ENCODE results near the gene NT5DC2. TPM values are rescaled to one million over a fixed set of nuclear protein-coding genes. Genes with fewer than 3 reads are reported as not detected.

Gene NT5DC2
- total and polyA plus RNA-seq, 10 of the 15 experiments (the other 5 are each of a cell fraction or from before 2014, with no cell fraction given): 21.6 to 135 (median 66.8) TPM

DNA sequence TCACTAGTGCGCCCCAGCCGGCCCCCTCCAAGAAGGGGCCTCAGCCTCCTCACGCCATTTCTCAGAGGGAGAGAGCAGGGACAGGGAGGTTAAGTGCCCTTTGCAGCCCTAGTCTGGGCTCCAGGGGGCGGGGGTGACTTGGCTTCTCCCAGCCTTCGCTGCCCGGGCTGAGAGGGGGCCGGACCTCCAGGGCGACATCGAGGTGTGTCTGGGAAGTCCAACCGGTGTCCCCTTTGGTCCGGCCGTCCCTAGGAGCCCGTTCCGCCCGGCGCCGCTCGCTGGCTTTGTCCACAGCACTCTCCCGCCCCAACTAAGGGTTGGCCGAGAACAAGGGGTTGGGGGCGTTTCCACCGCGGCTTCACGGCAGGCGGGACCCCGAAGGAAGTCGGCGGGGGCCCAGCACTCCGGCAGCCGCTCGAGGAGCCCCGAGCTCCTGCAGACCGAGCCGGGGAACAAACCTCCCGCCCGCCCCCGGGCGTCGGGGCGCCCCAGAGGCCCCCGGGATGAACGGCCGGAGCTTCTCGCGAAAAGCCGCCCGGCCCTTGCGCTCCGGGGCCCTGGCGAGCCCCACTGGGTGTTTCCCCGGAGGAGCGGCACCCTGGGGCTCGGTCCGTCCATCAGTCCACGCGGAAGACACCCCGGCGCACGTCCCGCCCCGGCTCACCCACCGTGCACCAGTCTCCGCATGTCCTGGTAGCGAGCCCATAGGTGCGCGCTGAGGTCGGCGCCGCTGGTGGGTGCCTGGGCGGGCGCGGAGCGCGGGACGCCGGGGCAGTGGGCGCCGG is 627 bp downstream of the NT5DC2 start:
- POLR2A ChIA-PET: interaction anchor here (1.0 kb wide), 2 partner anchors 10 to 26 kb away, joined by 3 read pairs; no protein-coding TSS in a partner anchor
- FAIRE-seq: no peak
- WGBS (ENCODE audit: insufficient coverage, insufficient replicate concordance, low lambda C conversion rate, missing lambda C conversion rate): 0% methylated on average over 62 of the region's 78 CpGs
- in situ Hi-C loops (cut with MboI) (no loop called here), intact Hi-C loops (cut with micrococcal nuclease; ENCODE audit: unreplicated experiment) (no loop called here)
- Histone ChIP-seq H3K27ac (ENCODE audit: control insufficient read depth, insufficient read depth) (peak overlapping the region; percentile 36), H3K4me3 (peak overlapping the region; percentile 81), H3K4me1 (ENCODE audit: control insufficient read depth, insufficient read depth, low read length) (peaks cover 13% of the 10 kb centered on the region), H2AFZ (ENCODE audit: control insufficient read depth, low read depth, low read length) (peak overlapping the region; percentile 67), H3K79me2 (ENCODE audit: control insufficient read depth, insufficient read depth, low read length) (peaks cover 44% of the 10 kb centered on the region), H4K20me1 (ENCODE audit: control insufficient read depth, insufficient read depth) (no peaks in the 10 kb centered on the region), H3K9me3 (replicated peaks; ENCODE audit: control insufficient read depth, insufficient read depth, low read length) (no peaks in the 10 kb centered on the region), H3K27me3 (replicated peaks in 1 of 2; ENCODE audit: control insufficient read depth in 2 of 2, insufficient read depth in 2 of 2, low read length in 1 of 2) (no peaks in the 10 kb centered on the region), H3K9ac (ENCODE audit: control insufficient read depth, insufficient read depth, low read length) (peak overlapping the region; percentile 74), H3K36me3 (ENCODE audit: control insufficient read depth in 2 of 2, insufficient read depth in 2 of 2, low read length in 1 of 2) (peaks cover 0 to 4% of the 10 kb centered on the region in 2 experiments; a peak in 2 of 4 replicates), H3K4me2 (ENCODE audit: control insufficient read depth, insufficient read depth) (peak overlapping the region; percentile 92)
- peak; percentile 3 for ATAC-seq
- RAD21 ChIA-PET (ENCODE audit: unreplicated experiment): no interaction called here
- no TSS peak for BruUV-seq (replicated peaks)
- CTCF ChIA-PET: no interaction called here
- SMC1A ChIA-PET (ENCODE audit: uncharacterized antibody, unreplicated experiment): no interaction called here
- no peak for DNase-seq (ENCODE audit: low read depth, low spot score)
- TF ChIP-seq, protein P1, sequence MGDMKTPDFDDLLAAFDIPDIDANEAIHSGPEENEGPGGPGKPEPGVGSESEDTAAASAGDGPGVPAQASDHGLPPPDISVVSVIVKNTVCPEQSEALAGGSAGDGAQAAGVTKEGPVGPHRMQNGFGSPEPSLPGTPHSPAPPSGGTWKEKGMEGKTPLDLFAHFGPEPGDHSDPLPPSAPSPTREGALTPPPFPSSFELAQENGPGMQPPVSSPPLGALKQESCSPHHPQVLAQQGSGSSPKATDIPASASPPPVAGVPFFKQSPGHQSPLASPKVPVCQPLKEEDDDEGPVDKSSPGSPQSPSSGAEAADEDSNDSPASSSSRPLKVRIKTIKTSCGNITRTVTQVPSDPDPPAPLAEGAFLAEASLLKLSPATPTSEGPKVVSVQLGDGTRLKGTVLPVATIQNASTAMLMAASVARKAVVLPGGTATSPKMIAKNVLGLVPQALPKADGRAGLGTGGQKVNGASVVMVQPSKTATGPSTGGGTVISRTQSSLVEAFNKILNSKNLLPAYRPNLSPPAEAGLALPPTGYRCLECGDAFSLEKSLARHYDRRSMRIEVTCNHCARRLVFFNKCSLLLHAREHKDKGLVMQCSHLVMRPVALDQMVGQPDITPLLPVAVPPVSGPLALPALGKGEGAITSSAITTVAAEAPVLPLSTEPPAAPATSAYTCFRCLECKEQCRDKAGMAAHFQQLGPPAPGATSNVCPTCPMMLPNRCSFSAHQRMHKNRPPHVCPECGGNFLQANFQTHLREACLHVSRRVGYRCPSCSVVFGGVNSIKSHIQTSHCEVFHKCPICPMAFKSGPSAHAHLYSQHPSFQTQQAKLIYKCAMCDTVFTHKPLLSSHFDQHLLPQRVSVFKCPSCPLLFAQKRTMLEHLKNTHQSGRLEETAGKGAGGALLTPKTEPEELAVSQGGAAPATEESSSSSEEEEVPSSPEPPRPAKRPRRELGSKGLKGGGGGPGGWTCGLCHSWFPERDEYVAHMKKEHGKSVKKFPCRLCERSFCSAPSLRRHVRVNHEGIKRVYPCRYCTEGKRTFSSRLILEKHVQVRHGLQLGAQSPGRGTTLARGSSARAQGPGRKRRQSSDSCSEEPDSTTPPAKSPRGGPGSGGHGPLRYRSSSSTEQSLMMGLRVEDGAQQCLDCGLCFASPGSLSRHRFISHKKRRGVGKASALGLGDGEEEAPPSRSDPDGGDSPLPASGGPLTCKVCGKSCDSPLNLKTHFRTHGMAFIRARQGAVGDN (IDR thresholded peaks at IDR 0.05): 0 out of 2 replicates have a peak, but pooled peaks have one; percentile 20
- TF ChIP-seq GATAD2B (conservative IDR thresholded peaks at IDR 0.05; ENCODE audit: low read depth) (peak; percentile 49), DPF2 (IDR thresholded peaks at IDR 0.05) (peak; percentile 9; the same call in 1 of the 2 replicates), NBN (IDR thresholded peaks at IDR 0.05) (peak; percentile 53), SMARCA5 (IDR thresholded peaks at IDR 0.05) (peak; percentile 33; the same call in 1 of the 2 replicates), ZNF217 (IDR thresholded peaks at IDR 0.05) (0 out of 2 replicates have a peak, but pooled peaks have one; percentile 22), BACH1 (IDR thresholded peaks at IDR 0.05; ENCODE audit: borderline replicate concordance) (peak; percentile 70), IKZF1 (conservative IDR thresholded peaks at IDR 0.05) (peak; percentile 39), RFX5 (IDR thresholded peaks at IDR 0.05; ENCODE audit: low read depth, low read length) (no peak), POLR2A (IDR thresholded peaks at IDR 0.05; ENCODE audit: low read depth, low read length) (peak; percentile 66), LARP7 (IDR thresholded peaks at IDR 0.05) (peak; percentile 70)
- TF ChIP-seq, protein P2, sequence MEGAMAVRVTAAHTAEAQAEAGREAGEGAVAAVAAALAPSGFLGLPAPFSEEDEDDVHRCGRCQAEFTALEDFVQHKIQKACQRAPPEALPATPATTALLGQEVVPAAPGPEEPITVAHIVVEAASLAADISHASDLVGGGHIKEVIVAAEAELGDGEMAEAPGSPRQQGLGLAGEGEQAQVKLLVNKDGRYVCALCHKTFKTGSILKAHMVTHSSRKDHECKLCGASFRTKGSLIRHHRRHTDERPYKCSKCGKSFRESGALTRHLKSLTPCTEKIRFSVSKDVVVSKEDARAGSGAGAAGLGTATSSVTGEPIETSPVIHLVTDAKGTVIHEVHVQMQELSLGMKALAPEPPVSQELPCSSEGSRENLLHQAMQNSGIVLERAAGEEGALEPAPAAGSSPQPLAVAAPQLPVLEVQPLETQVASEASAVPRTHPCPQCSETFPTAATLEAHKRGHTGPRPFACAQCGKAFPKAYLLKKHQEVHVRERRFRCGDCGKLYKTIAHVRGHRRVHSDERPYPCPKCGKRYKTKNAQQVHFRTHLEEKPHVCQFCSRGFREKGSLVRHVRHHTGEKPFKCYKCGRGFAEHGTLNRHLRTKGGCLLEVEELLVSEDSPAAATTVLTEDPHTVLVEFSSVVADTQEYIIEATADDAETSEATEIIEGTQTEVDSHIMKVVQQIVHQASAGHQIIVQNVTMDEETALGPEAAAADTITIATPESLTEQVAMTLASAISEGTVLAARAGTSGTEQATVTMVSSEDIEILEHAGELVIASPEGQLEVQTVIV (IDR thresholded peaks at IDR 0.05; ENCODE audit: borderline replicate concordance, partially characterized antibody): no peak
- TF ChIP-seq, protein P3, sequence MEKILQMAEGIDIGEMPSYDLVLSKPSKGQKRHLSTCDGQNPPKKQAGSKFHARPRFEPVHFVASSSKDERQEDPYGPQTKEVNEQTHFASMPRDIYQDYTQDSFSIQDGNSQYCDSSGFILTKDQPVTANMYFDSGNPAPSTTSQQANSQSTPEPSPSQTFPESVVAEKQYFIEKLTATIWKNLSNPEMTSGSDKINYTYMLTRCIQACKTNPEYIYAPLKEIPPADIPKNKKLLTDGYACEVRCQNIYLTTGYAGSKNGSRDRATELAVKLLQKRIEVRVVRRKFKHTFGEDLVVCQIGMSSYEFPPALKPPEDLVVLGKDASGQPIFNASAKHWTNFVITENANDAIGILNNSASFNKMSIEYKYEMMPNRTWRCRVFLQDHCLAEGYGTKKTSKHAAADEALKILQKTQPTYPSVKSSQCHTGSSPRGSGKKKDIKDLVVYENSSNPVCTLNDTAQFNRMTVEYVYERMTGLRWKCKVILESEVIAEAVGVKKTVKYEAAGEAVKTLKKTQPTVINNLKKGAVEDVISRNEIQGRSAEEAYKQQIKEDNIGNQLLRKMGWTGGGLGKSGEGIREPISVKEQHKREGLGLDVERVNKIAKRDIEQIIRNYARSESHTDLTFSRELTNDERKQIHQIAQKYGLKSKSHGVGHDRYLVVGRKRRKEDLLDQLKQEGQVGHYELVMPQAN (conservative IDR thresholded peaks at IDR 0.05): peak; percentile 73
